ENCODE measurements around the gene TARP.

- TF ChIP-seq RAD21 (IDR thresholded peaks at IDR 0.05; ENCODE audit: low read length) (no peak), ELF1 (IDR thresholded peaks at IDR 0.05) (no peak), CTCF (IDR thresholded peaks at IDR 0.05) (no peak)
These were observed 30.4 kb upstream of the TARP start for GRCh38 chr7:38303866-38304265.
